ENCODE results near the gene ATP10A.
"Not testable (repeated sequence)": the region's sequence is repeated elsewhere in the genome, so short reads cannot be mapped to it uniquely, and the experiment has no call there.

The ATP10A gene

GRCh38 chr15:25770031-25770430 lies 93.1 kb downstream of the ATP10A start:
- H3K4me3 Mint-ChIP-seq: no peak overlapping the region
- H3K27me3 Mint-ChIP-seq: no peaks in the 10 kb centered on the region
- H3K36me3 Mint-ChIP-seq: peaks cover 6% of the 10 kb centered on the region
- H3K27ac Mint-ChIP-seq: no peak overlapping the region
- peaks cover 12% of the 10 kb centered on the region for H3K4me1 Mint-ChIP-seq
- H3K9me3 Mint-ChIP-seq: no peaks in the 10 kb centered on the region

GRCh38 chr15:25768271-25768670 lies 94.9 kb downstream of the ATP10A start:
- Mint-ChIP-seq H3K4me3 (no peak overlapping the region), H3K4me1 (peaks cover 11% of the 10 kb centered on the region), H3K27me3 (no peaks in the 10 kb centered on the region), H3K36me3 (peaks cover 11% of the 10 kb centered on the region), H3K9me3 (no peaks in the 10 kb centered on the region), H3K27ac (no peak overlapping the region)

- H3K9me3 Mint-ChIP-seq: no peaks in the 10 kb centered on the region
- no peak overlapping the region for H3K4me3 Mint-ChIP-seq
- no peaks in the 10 kb centered on the region for H3K27me3 Mint-ChIP-seq
- H3K4me1 Mint-ChIP-seq: peaks cover 11% of the 10 kb centered on the region
- no peak overlapping the region for H3K27ac Mint-ChIP-seq
- peaks cover 13% of the 10 kb centered on the region for H3K36me3 Mint-ChIP-seq
These were observed 95.6 kb downstream of the ATP10A start for GRCh38 chr15:25767356-25768151.

- H3K27ac Mint-ChIP-seq: no peak overlapping the region
These were observed 96.7 kb downstream of the ATP10A start for GRCh38 chr15:25766417-25766816.

GRCh38 chr15:25764980-25765735 lies 98.0 kb downstream of the ATP10A start:
- no peak overlapping the region for H3K4me3 Mint-ChIP-seq
- H3K27me3 Mint-ChIP-seq: no peaks in the 10 kb centered on the region
- H3K27ac Mint-ChIP-seq: no peak overlapping the region
- H3K9me3 Mint-ChIP-seq: no peaks in the 10 kb centered on the region
- H3K36me3 Mint-ChIP-seq: peaks cover 16% of the 10 kb centered on the region
- peaks cover 4% of the 10 kb centered on the region for H3K4me1 Mint-ChIP-seq

More at GRCh38 chr15:25766417-25766816, 96.7 kb downstream of the ATP10A start:
- H3K4me3 Mint-ChIP-seq: no peak overlapping the region
- peaks cover 5% of the 10 kb centered on the region for H3K4me1 Mint-ChIP-seq
- H3K9me3 Mint-ChIP-seq: no peaks in the 10 kb centered on the region
- H3K36me3 Mint-ChIP-seq: peaks cover 13% of the 10 kb centered on the region
- H3K27me3 Mint-ChIP-seq: no peaks in the 10 kb centered on the region

- peaks cover 4% of the 10 kb centered on the region for H3K4me1 Mint-ChIP-seq
- H3K27me3 Mint-ChIP-seq: no peaks in the 10 kb centered on the region
- no peak overlapping the region for H3K4me3 Mint-ChIP-seq
- peaks cover 16% of the 10 kb centered on the region for H3K36me3 Mint-ChIP-seq
- H3K9me3 Mint-ChIP-seq: no peaks in the 10 kb centered on the region
- no peak overlapping the region for H3K27ac Mint-ChIP-seq
These were observed 99.2 kb downstream of the ATP10A start for GRCh38 chr15:25763954-25764353.

- H3K36me3 Mint-ChIP-seq: peaks cover 16% of the 10 kb centered on the region
- H3K4me1 Mint-ChIP-seq: peaks cover 8% of the 10 kb centered on the region
- no peaks in the 10 kb centered on the region for H3K9me3 Mint-ChIP-seq
- H3K27me3 Mint-ChIP-seq: no peaks in the 10 kb centered on the region
- H3K27ac Mint-ChIP-seq: no peak overlapping the region
- no peak overlapping the region for H3K4me3 Mint-ChIP-seq
These were observed 99.8 kb downstream of the ATP10A start for GRCh38 chr15:25763331-25763751.

- H3K36me3 Mint-ChIP-seq: peaks cover 18% of the 10 kb centered on the region
- no peak overlapping the region for H3K4me3 Mint-ChIP-seq
- H3K4me1 Mint-ChIP-seq: peaks cover 13% of the 10 kb centered on the region
- no peaks in the 10 kb centered on the region for H3K9me3 Mint-ChIP-seq
- no peak overlapping the region for H3K27ac Mint-ChIP-seq
- H3K27me3 Mint-ChIP-seq: no peaks in the 10 kb centered on the region
These were observed 101.0 kb downstream of the ATP10A start for GRCh38 chr15:25761971-25762662.

- peaks cover 19% of the 10 kb centered on the region for H3K36me3 Mint-ChIP-seq
- no peaks in the 10 kb centered on the region for H3K9me3 Mint-ChIP-seq
- H3K27me3 Mint-ChIP-seq: no peaks in the 10 kb centered on the region
- no peak overlapping the region for H3K4me3 Mint-ChIP-seq
- no peak overlapping the region for H3K27ac Mint-ChIP-seq
- peaks cover 13% of the 10 kb centered on the region for H3K4me1 Mint-ChIP-seq
These were observed 103.7 kb downstream of the ATP10A start for GRCh38 chr15:25759421-25759820.

- not testable (repeated sequence) for H3K27me3 Mint-ChIP-seq, H3K9me3 Mint-ChIP-seq, H3K27ac Mint-ChIP-seq
These were observed 104.5 kb downstream of the ATP10A start for GRCh38 chr15:25758612-25759011.

GRCh38 chr15:25743548-25744275 lies 119.4 kb downstream of the ATP10A start:
- H3K4me3 Mint-ChIP-seq: no peak overlapping the region
- H3K27ac Mint-ChIP-seq: no peak overlapping the region
- H3K9me3 Mint-ChIP-seq: no peaks in the 10 kb centered on the region
- peaks cover 45% of the 10 kb centered on the region for H3K4me1 Mint-ChIP-seq
- H3K36me3 Mint-ChIP-seq: peaks cover 5% of the 10 kb centered on the region
- no peaks in the 10 kb centered on the region for H3K27me3 Mint-ChIP-seq

More at GRCh38 chr15:25758612-25759011, 104.5 kb downstream of the ATP10A start:
- peaks cover 14% of the 10 kb centered on the region for H3K36me3 Mint-ChIP-seq
- H3K4me1 Mint-ChIP-seq, H3K4me3 Mint-ChIP-seq: not testable (repeated sequence)

GRCh38 chr15:25742776-25743547 lies 120.2 kb downstream of the ATP10A start:
- Mint-ChIP-seq H3K9me3 (no peaks in the 10 kb centered on the region), H3K27ac (no peak overlapping the region), H3K27me3 (no peaks in the 10 kb centered on the region), H3K4me1 (peaks cover 45% of the 10 kb centered on the region), H3K4me3 (no peak overlapping the region), H3K36me3 (peaks cover 5% of the 10 kb centered on the region)

- no peak overlapping the region for H3K4me3 Mint-ChIP-seq
- no peak overlapping the region for H3K27ac Mint-ChIP-seq
These were observed 120.9 kb downstream of the ATP10A start for GRCh38 chr15:25742041-25742730.

GRCh38 chr15:25741256-25741580 lies 121.9 kb downstream of the ATP10A start:
- H3K27me3 Mint-ChIP-seq: no peaks in the 10 kb centered on the region
- no peak overlapping the region for H3K4me3 Mint-ChIP-seq
- H3K36me3 Mint-ChIP-seq: peaks cover 5% of the 10 kb centered on the region
- H3K9me3 Mint-ChIP-seq: no peaks in the 10 kb centered on the region
- no peak overlapping the region for H3K27ac Mint-ChIP-seq
- H3K4me1 Mint-ChIP-seq: peaks cover 45% of the 10 kb centered on the region

More at GRCh38 chr15:25742041-25742730, 120.9 kb downstream of the ATP10A start:
- Mint-ChIP-seq H3K4me1 (peaks cover 45% of the 10 kb centered on the region), H3K36me3 (peaks cover 5% of the 10 kb centered on the region), H3K9me3 (no peaks in the 10 kb centered on the region), H3K27me3 (no peaks in the 10 kb centered on the region)

All from activated naive CD4-positive, alpha-beta T cell treated with anti-CD3 and anti-CD28 coated beads, Interleukin-2, amount 50 U/mL, for 24 hours (primary cell).